ENCODE results near the gene GNAQ.

GRCh38 chr9:77901771-77902170 is 129.8 kb downstream of the GNAQ start:
- TF ChIP-seq, protein P1, sequence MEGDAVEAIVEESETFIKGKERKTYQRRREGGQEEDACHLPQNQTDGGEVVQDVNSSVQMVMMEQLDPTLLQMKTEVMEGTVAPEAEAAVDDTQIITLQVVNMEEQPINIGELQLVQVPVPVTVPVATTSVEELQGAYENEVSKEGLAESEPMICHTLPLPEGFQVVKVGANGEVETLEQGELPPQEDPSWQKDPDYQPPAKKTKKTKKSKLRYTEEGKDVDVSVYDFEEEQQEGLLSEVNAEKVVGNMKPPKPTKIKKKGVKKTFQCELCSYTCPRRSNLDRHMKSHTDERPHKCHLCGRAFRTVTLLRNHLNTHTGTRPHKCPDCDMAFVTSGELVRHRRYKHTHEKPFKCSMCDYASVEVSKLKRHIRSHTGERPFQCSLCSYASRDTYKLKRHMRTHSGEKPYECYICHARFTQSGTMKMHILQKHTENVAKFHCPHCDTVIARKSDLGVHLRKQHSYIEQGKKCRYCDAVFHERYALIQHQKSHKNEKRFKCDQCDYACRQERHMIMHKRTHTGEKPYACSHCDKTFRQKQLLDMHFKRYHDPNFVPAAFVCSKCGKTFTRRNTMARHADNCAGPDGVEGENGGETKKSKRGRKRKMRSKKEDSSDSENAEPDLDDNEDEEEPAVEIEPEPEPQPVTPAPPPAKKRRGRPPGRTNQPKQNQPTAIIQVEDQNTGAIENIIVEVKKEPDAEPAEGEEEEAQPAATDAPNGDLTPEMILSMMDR (IDR thresholded peaks at IDR 0.05): no peak
- TF ChIP-seq EP300 (IDR thresholded peaks at IDR 0.05) (no peak), POLR2A (IDR thresholded peaks at IDR 0.05; ENCODE audit: low read depth) (no peak), POLR2AphosphoS5 (IDR thresholded peaks at IDR 0.05) (no peak)
